GM19035 (cell line): Measurements from ENCODE around the gene GRIA4.
A peak's percentile ranks its signal among the peaks of the same experiment; 100 is the strongest.

ENCODE experiments used
- ATAC-seq: cut with Tn5 transposase; IDR thresholded peaks from one replicate; pipeline ENCODE4 v1.9.1; 2021; ENCODE audit not compliant: unreplicated experiment

The GRIA4 gene

DNA sequence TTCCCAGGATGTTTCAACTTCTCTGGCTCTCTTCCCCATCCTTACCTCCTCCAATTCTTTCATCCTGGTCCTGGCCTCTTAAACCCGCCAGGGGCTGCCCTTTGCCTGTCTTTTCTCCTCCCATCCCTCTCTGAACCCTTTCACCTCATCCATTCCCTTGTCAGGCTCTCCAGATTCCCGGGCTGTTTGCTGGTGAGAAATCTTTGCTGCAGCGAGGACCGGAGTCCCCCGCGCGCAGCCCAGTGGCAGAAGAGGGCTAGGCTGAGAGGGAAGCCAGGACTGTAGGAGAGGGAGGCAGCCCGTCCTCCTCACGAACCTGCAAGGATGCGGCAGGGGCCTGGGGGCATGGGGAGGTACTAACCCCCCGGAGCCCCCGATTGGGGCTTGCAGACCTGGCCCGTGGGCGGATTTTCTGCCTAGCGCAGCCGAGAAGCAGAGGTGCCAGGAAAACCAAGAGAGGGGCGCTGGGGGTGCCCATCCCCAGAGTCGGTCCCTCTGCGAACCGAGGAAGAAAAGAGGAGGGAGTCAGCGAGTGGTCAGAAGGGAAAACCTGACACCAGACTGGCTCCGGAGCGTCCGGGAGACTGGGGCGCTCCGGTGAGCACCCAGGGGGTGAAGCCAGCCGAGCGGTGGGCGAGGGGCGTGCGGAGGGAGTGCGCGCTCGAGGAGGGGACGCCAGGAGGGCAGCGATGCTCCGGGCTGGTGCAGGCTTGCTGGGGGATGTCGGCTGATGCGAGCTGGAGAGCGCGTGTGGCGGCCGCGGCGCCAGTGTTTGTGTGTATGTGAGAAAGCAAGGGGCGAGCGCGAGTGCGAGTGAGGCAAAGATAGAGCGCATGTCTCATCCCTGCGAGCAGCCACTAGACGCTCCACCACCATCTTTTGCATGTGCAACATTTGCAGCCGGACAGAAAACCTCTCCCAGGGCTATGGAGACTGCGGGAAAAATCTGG lies at the start of gene GRIA4:
Gene GRIA4, plus strand, starts transcription at position 242 of the 950 bp plus-strand sequence. CDS start 925 bp downstream, outside the sequence.
- ATAC-seq, result peak; percentile 5

DNA sequence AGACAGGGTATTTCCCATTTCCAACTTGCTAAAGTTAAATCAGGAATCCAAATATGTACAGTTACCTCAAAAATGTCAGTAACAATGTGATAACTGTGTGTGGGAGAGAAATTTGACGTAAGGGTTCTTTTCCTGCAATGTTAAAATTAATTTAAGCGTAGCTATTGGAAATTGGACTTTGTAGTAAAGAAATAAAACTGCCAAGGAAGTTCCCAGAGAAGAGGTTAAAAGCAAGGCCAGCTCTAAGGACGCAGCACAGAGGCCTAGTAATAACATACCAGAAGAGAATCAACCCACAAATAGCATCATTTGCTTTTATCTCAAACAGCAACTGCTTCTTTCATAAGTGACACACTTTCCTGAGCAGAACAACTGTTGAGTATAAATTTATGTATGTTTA lies 36.8 kb upstream of the GRIA4 start:
- no peak for ATAC-seq

DNA sequence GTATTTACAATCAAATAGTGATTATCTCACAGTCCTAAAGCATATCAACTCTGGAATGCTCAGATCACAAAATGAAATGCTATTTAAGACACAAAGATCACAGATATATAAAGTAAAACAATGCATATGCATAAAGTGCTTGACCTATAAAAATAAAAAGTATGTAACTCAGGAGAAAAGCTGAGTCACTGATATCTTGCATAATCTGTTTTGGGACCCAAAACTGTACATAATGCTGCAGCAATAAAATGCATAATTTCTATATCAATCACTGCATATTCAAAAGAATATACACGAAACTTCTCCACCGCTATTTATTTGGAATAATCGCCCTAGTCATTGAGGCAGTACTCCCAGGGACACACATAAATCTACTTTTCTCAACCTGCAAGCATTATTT lies 34.9 kb upstream of the GRIA4 start:
- no peak for ATAC-seq

DNA sequence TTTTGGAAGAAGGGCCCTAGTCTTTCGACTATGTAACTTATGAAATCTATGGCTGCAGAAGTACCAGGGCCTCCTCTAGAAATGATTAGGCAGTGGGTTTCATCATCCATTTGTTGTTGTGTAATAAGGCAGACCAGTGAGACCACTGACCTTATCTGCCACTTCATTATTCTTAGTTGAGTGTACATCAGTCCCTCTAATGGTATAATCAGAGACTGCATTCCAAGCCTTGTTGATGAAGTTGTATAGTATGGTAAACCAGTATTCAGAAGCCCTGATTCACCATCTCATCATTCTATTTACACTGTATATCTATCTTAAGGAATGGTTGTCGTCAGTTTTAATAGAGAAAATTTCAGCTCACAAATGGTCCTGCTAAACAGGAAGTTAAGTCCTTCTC lies 32.2 kb upstream of the GRIA4 start:
- ATAC-seq, result no peak

DNA sequence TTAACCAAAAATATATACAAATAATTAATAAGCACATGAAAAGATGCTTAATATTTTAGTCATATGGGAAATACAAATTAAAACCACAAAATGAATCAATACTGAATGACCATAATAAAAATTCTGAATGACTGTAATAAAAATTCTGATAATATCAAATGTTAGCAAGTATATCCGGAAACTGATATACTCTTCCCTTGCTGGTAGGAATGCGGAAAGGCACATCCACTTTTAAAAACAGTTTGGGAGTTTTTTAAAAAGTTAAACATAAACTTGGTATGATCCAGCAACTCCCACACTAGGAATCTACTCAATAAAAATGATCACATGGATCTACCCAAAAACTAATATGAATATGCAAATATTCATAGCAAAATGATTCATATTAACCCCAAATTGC lies 30.8 kb upstream of the GRIA4 start:
- no peak for ATAC-seq

DNA sequence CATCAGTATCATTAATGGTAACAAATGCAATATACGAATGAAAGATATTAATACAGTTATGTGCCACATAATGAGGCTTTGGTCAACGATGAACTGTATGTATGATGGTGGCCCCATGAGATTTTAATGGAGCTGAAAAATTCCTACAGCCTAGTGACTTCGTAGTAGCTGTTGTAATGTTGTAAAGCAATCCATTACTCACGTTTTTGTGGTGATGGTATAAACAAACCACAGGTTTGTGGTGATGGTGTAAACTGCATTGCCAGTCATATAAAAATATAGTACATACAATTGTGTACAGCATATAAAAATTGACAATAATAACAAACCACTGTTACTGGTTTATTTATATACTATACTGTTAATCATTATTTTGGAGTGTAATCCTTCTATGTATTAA lies 27.4 kb upstream of the GRIA4 start:
- ATAC-seq, result no peak

DNA sequence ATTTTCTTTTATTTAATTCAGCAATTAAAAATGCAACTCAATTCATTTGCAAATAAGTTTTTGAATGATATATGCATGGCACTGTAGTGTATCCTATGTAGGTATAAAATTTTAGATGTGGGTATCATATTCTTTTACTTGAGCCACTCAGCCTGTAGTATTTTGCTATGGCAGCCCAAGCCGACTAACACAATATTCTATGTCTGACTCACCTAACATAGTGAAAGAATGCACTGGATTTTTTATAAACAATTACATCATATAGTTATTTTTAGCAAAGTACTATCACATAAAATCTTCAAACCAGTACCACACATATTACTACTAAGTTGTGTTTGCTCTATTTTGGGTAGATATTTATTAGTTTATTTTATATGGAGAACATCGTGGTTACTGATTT lies 21.9 kb upstream of the GRIA4 start:
- ATAC-seq, result no peak

DNA sequence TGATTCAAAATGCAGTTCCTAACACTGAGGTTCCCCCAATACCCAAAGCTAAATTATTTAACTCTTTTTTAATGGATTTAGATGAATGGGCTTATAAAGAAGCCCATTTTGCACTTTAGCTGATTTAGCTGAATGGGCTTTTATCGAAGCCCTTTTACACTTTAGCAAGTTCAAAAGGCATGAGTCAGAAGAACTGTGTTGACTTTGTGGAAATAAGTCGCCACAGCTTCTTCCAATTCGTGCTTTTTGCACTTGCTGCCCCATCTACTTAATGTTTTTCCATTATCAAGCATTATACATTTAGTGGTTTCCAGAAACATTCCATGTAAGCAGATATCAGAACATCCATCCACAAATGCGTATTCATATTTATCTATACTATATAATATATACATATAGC lies 20.5 kb upstream of the GRIA4 start:
- ATAC-seq, result no peak

DNA sequence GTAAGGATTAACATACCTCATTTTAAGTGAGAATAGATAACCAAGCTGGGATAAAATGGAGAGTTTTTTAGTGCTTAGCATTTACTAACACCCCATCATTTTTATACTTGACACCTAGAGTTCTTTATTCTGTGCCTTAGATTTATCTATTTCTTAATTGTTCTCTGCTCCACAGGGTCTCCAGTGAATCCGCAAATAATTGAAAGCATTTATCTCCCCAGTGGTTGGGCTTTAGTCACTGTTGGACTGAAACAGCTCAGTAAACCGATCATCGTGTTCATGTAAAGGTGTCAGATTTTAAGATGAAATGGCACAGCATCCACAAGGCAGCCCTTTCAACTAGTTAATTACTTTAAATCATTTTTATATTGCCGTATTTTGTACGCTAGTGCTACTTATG lies 17.8 kb upstream of the GRIA4 start:
- no peak for ATAC-seq

DNA sequence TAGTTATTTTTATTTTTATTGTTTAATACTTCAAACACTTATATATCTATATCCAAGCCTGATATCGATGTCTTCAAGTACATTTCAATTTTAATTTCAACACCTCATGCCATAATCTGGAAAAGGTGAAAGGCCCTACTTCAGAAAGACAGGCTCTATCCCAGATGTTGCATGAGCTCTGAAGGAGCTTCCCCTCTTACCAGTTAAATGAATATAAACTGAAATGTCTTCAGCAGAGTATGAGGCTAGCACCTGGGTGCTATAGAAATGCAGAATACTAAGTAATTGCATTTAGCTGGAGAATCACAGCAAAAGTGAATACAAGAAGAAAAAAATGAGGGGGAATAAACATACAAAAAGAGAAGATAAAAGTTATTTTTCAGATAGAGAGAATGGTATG lies 11.5 kb upstream of the GRIA4 start:
- no peak for ATAC-seq

DNA sequence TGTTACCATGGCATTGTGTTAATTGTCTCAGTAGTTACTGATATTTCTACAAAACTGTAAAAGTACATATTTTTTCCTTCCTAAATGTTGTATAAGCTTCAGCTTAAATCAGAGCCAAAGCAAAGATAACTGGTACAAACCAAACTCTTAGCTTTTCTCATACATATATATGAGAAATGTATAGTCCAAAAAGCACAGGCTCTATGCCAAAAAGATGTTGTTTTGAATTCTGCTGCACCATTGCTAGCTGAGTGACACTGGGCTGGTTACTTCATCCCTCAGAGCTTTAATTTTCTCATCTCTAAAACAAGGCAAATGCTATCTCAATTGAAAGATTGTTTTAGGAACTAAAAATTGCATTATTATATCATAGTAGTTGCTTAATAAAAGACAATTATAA lies 6.7 kb upstream of the GRIA4 start:
- ATAC-seq, result no peak

DNA sequence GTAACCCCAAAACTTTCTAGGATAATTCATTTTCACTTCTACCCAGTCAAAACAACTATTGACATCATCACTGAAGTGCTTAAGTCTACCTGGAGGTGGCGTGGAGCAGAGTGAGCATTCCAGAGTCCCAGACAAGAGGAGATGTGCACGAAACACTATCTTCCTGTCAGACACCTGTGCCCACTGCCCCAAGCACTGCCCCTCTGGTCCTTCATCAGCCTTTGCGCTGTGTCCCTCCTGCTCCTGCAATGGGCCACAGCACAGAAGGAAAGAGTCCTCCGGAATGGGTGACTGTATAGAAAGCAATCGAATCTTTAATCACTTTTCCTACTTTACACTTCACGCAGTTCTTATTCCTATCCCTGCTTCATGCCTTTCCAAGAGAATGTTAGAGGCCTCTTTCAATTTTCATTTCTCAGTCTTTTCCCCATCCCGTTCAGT lies 512 bp upstream of the GRIA4 start:
- ATAC-seq, result peak; percentile 82

DNA sequence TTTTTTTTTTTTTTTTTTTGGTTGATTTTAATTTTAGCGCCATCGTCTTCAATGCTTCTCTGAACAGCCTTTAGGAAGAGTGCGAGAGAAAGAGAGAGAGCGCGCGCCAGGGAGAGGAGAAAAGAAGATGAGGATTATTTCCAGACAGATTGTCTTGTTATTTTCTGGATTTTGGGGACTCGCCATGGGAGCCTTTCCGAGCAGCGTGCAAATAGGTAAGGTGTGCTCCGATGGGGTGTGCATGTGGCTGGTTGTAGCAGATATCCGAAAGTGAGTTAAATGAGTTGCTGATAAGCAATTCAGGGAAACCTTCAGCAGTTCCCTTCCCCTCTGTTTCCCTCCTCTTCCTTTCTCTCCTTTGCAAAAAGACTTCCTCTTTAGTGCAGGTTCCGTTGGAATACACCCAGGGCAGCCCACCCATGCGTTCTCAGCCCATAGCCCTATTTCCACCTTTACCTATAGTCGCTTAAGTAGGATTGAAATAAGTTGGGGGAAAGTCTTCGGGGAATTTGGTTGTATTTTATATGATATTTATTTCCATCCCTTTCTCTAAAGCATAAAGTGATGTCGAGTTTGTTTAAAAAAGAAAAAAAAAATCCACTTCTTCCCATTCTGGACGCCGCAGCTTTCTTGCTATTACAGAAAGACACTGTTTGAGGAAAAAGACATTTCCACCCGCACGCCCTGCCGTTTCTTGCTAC lies 1.1 kb downstream of the GRIA4 start:
- ATAC-seq, result no peak

DNA sequence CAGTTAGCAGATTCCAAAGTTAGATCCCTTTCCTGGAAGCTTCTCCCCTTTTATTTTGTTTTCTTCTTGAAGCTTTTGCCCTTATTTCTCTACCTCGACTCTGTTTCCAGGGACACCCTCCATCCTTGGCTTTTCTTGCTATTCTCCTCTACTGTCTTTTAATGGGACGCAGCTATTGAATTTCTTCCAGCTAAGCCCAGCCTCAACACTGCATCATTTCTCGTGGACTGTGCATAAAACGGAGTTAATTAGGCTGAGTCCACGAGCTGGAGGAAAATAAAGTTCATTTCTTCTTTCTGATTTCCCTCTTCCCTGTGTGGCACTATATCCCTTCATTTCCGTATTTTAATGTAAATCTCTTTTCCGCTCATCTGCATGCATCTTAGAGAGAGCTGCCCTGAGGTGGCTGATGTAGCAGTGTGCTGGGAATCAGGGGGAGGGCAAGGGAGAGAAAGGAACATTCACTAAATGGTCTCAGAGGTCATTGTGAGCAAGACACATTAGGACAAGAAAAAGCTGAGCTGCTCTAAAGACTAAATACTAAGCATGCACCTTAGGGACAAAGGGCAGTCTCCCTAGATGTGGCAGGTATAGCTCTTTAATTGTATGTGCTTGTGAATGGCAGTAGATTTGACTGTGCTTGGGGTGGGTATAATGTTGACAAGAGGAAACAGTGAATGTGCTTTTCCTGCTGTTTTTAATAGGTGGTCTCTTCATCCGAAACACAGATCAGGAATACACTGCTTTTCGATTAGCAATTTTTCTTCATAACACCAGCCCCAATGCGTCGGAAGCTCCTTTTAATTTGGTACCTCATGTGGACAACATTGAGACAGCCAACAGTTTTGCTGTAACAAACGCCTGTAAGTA lies 1.9 kb downstream of the GRIA4 start:
- ATAC-seq, result no peak

DNA sequence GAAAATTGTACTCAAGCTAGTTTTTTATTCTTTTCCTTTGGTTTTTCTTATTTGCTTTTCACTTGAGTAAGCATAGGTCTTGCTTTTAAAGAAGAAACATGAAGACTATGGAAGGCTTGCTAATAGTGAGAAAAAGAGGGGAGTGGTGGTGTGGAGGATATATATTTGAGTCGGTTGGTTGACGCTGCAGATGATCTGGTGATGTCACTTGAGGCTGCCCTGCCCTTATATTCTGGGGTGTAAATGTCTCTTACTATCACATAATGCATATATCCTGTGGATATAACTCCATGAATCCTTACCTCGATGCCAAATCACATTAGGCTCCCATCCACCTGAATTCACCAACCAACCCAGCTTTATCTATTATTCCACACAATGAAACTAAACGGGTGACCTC lies 2.9 kb downstream of the GRIA4 start:
- no peak for ATAC-seq

DNA sequence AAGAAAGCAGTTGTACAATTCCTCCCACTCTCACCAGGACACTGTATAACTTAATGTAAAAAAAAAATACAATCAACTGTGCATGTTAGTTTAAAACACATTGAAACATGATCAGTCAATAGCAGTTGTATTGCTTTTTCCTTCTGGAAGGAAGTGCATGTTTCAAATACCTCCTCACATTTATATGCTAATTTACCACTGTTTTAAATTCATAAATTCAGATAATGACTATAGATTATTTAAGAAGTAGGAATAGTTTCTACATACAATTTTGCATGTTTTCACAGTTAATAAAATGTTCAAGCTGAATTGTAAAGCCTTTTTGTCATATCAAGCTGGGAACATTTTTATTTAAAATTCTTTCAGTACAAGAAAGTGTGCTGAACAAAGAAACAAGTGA lies 3.3 kb downstream of the GRIA4 start:
- ATAC-seq, result no peak

DNA sequence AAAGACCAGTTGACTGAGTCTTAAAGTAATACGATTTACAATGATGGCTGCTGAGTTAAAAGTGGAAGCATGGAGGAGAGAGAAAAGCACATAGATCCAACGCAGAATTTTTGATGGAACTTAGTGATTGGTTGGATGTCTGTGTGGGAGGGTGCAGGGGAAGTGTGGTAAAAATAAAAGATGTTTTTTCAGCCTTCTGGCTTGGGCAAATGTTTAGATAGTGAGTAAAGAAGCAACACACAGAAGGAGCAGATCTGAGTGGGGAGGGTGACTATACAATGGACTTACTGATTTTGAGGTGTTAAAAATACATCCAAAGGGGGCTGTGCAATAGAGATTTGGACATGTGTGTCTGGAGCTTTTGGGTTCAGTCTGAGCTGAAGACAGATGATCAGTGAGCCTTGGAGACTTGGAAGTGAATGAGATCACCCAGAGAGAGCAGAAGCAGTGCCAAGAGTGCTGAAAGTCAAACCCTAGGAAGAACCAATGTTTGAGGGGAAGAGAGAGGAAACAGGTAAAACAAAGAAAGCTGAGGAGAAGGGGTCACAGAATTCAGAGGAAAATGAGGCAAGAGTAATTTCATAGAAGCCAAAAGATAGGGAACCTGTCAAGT lies 8.6 kb downstream of the GRIA4 start:
- no peak for ATAC-seq

DNA sequence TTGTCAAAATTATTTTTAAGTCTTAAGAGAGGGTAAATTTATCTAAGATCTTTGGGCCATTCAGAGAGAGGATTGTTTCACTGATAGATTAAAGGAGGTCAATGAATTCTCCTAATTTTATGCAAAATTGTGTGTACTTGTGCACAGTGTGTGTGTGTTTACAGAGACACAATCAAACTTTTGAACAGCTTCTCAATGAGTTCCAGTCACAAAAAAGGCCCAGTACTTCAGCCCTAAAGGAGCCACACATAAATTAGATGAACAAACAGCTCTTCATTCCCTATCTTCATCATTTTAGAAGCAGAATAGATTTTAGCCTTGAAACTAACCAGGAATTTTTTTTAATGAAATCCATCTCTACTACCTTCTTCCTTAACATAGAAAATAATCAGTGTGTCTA lies 9.7 kb downstream of the GRIA4 start:
- ATAC-seq, result no peak

DNA sequence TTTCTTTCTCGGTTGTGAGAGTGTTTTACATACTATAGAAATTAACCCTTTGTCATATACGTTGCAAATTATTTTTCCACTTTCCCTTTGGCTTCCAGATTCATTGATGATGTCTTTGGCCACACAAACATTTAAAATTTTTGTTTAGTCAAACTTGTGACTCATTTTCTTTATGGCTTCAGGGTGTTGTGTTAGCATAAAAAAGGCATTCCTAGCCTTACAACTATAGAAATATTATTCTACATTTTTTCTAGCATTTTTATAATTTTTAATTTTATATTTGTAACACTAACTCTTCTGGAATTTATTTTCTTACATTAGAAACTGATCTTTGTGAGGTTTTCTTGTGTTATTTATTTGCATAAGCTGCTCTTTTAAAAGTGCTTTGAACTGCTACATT lies 12.1 kb downstream of the GRIA4 start:
- no peak for ATAC-seq

DNA sequence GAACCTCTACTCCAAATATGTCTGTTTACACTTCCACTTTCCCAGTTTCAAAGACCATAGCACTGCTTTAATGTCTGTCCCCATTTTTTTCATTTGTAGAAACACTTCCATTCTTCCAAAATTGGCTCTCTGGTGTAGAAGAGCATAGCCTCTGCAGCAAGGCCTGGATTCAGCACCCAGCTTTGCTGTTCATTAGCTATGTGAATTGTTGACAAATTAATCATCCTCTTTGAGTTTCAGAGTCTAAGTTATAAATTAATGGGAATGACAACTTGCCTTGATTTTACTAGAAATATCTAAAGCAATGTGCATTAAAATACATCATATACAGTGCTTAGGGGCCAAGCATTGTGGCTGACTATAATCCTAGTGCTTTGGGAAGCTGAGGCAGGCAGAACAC lies 22.4 kb downstream of the GRIA4 start:
- ATAC-seq, result no peak

DNA sequence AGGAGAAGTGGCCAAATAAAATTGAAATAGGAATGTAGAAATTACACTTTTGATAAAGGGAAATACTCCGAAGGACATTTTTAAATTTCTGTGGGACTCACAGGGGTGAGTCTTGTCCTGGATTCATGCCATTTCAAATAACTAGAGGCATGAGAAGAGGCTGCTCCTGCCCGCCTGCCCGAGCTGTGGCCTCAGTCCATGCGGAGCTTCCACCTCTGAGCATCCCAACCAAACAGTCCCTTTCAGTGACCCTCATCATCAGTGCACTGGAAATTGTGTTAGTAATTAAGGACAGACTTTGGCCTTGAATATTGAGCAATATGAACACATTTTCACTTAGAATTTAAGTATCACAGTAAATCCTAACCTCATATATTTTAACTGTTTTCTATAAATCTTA lies 25.6 kb downstream of the GRIA4 start:
- no peak for ATAC-seq
